DOHH2 (cell line): ENCODE results near the gene CNTN2.

Experiments used
- CTCF ChIP-seq: fragments of 200-600 bp; sonication (generic); IDR thresholded peaks from one replicate; pipeline ENCODE4 v1.5.1; 2014; ENCODE audit warnings: antibody characterized with exemption, mild to moderate bottlenecking, low read depth, low read length; ENCODE audit not compliant: poor library complexity, severe bottlenecking
- EZH2phosphoT487 ChIP-seq: fragments of 200-600 bp; sonication (generic); IDR thresholded peaks from 2 replicates; pipeline ENCODE4 v1.6.1; 2017; ENCODE audit warnings: borderline replicate concordance, mild to moderate bottlenecking, antibody characterized with exemption, low read length, moderate library complexity, mixed read lengths

DNA sequence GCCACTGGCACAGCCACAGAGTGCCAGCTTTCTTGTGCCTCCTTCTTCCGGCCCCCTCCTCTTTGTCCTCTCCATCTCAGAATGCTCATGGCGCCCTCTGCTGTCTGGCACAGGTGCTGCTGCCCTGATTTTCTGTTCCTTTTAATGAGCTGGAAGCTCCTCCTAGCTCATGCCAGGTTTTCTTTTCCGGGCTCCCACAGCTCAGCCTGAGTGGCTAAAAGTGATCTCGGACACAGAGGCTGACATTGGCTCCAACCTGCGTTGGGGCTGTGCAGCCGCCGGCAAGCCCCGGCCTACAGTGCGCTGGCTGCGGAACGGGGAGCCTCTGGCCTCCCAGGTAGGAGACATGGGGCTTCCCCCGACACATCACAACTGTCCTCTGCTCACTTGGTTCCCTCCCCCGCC, 18.7 kb downstream of the CNTN2 start:
- TF ChIP-seq CTCF (peak; percentile 92), EZH2phosphoT487 (no peak)
